Endothelial cell of umbilical vein (primary cell): ENCODE results near the gene PTN. TPM values are rescaled to one million over a fixed set of nuclear protein-coding genes. Genes with fewer than 3 reads are reported as not detected.

ENCODE experiments used
- BruUV-seq: library from RNA; stranded (reverse); fragments of 400-500 nt; replicated peaks from 2 replicates; lab custom pipeline; 2021; lab: Mats Ljungman, UMichigan
- CTCF ChIA-PET: fragments of 300-600, 350-600 bp; sonication (Branson Sonifier 250); formaldehyde crosslinking; loops from one replicate; lab custom pipeline; 2021; ENCODE audit warnings: antibody characterized with exemption, inconsistent platforms; lab: Charles Lee
- POLR2A ChIA-PET: fragments of 300-600, 350-600 bp; sonication (Branson Sonifier 250); formaldehyde crosslinking; loops from one replicate; lab custom pipeline; 2021; ENCODE audit warnings: antibody characterized with exemption, inconsistent platforms; lab: Charles Lee
- DNase-seq: peaks from one replicate; pipeline ENCODE4 v3.0.0-alpha.2; 2011; ENCODE audit warnings: low read depth, low spot score
- FAIRE-seq: peaks from 2 replicates; lab custom pipeline; 2011; peaks lifted over from hg19 to GRCh38; lab: Jason Lieb, UNC
- H2AFZ ChIP-seq: 2 replicates; pipeline ENCODE4 v1.6.0; 2012; ENCODE audit warnings: low read depth, low read length, control low read depth, inconsistent platforms
- H3K27ac ChIP-seq: 2 replicates; pipeline ENCODE4 v1.5.1; 2011; ENCODE audit warnings: low read depth, mild to moderate bottlenecking, control low read depth, low read length, moderate library complexity; ENCODE audit not compliant: insufficient read depth
- H3K27me3 ChIP-seq, 2 experiments: 2 replicates each; pipeline versions ENCODE4 v1.6.0 to v1.6.1; 2011; ENCODE audit warnings: low read length in 2 of 2, mixed read lengths in 1 of 2; ENCODE audit not compliant: control insufficient read depth in 2 of 2, insufficient read depth in 2 of 2
- H3K36me3 ChIP-seq, 2 experiments: 2 replicates in 1 of 2; 3 replicates in 1 of 2; pipeline ENCODE4 v1.5.1; 2011; ENCODE audit warnings: low read length in 2 of 2, mild to moderate bottlenecking in 1 of 2, moderate library complexity in 1 of 2; ENCODE audit not compliant: control insufficient read depth in 2 of 2, insufficient read depth in 2 of 2; ENCODE audit errors: extremely low read depth in 1 of 2
- H3K4me1 ChIP-seq: 3 replicates; pipeline ENCODE4 v1.5.1; 2011; ENCODE audit warnings: mild to moderate bottlenecking, low read length; ENCODE audit not compliant: control insufficient read depth, insufficient read depth; ENCODE audit errors: extremely low read depth
- H3K4me2 ChIP-seq: 2 replicates; pipeline ENCODE4 v1.6.1; 2011; ENCODE audit warnings: low read length, control low read depth, mixed read lengths; ENCODE audit not compliant: insufficient read depth
- H3K4me3 ChIP-seq, 3 experiments: fragments of 200-600 bp in 1 of 3; sonication (generic), shearing (Covaris generic) in 1 of 3; replicated peaks in 1 of 3; 2 replicates each; pipeline ENCODE4 v1.5.1; 2011 to 2016; ENCODE audit warnings: control low read depth in 3 of 3, low read length in 3 of 3, mild to moderate bottlenecking in 2 of 3, inconsistent platforms in 1 of 3, low read depth in 1 of 3, moderate library complexity in 1 of 3; ENCODE audit not compliant: insufficient read depth in 1 of 3
- H3K79me2 ChIP-seq: 2 replicates; pipeline ENCODE4 v1.6.0; 2012; ENCODE audit warnings: low read length, inconsistent platforms; ENCODE audit not compliant: control insufficient read depth, insufficient read depth
- H3K9ac ChIP-seq: replicated peaks from 2 replicates; pipeline ENCODE3; 2011; ENCODE audit warnings: low read length, control low read depth; ENCODE audit not compliant: insufficient read depth; ENCODE audit errors: extremely low read depth
- H3K9me1 ChIP-seq: replicated peaks from 3 replicates; pipeline ENCODE4 v1.6.0; 2011; ENCODE audit warnings: mild to moderate bottlenecking, low read length; ENCODE audit not compliant: control insufficient read depth, insufficient read depth; ENCODE audit errors: extremely low read depth
- H3K9me3 ChIP-seq: replicated peaks from 2 replicates; pipeline ENCODE4 v1.5.1; 2012; ENCODE audit warnings: low read length, inconsistent platforms; ENCODE audit not compliant: control insufficient read depth, insufficient read depth
- H4K20me1 ChIP-seq: replicated peaks from 2 replicates; pipeline ENCODE3; 2011; ENCODE audit warnings: mild to moderate bottlenecking, low read length; ENCODE audit not compliant: control insufficient read depth, insufficient read depth; ENCODE audit errors: extremely low read depth
- FOS ChIP-seq: IDR thresholded peaks from 2 replicates; pipeline ENCODE4 v1.6.1; 2011; ENCODE audit warnings: mild to moderate bottlenecking, low read length, moderate library complexity, borderline replicate concordance; ENCODE audit not compliant: insufficient read depth
- GATA2 ChIP-seq: IDR thresholded peaks from 2 replicates; pipeline ENCODE4 v1.7.0; 2011; ENCODE audit warnings: low read depth, mild to moderate bottlenecking, moderate library complexity, mixed read lengths, low read length; ENCODE audit not compliant: insufficient read length, insufficient read depth
- JUN ChIP-seq: IDR thresholded peaks from 2 replicates; pipeline ENCODE4 v1.6.1; 2011; ENCODE audit warnings: borderline replicate concordance, low read depth; ENCODE audit not compliant: insufficient read length, insufficient read depth
- MYC ChIP-seq: IDR thresholded peaks from one replicate; pipeline ENCODE4 v1.6.1; 2011; ENCODE audit warnings: mild to moderate bottlenecking, low read depth, low read length
- POLR2A ChIP-seq: IDR thresholded peaks from 2 replicates; pipeline ENCODE4 v1.6.1; 2012; ENCODE audit warnings: low read depth, mild to moderate bottlenecking, control low read depth, low read length
- POLR2AphosphoS5 ChIP-seq: IDR thresholded peaks from 2 replicates; pipeline ENCODE4 v1.6.1; 2012; ENCODE audit warnings: low read depth, mild to moderate bottlenecking, control low read depth, low read length, moderate library complexity; ENCODE audit not compliant: insufficient read depth
- dilution Hi-C: fragments of 300-500 bp; cut with MboI; formaldehyde crosslinking; loops from one replicate; pipeline ENCODE4 v1.15.0; 2019; ENCODE audit warnings: low sequenced_read_pairs; ENCODE audit not compliant: extremely low pct_ligation_motif_present
- intact Hi-C: fragments of 100-400 bp; cut with micrococcal nuclease; formaldehyde crosslinking; loops from one replicate; pipeline ENCODE4 v1.10.0; 2022
- polyA plus RNA-seq, 4 experiments: library from polyadenylated mRNA; depleted of rRNA in 3 of 4; stranded (reverse) in 3 of 4; unstranded in 1 of 4; fragments of >200 nt; gene quantifications; 2 replicates each; pipeline versions ENCODE4 v1.2.1 to v1.2.3, GENCODE V29; 2011 to 2012; ENCODE audit warnings: missing spikeins in 1 of 4
- total RNA-seq: library from RNA; stranded (reverse); gene quantifications from 2 replicates; pipeline ENCODE4 v1.2.3, GENCODE V29; 2021
- TF ChIP-seq, protein P1 (sequence below): IDR thresholded peaks from 2 replicates; pipeline ENCODE4 v1.6.1; 2011; ENCODE audit not compliant: insufficient read depth, insufficient read length

The PTN gene
- total and polyA plus RNA-seq, 2 donors (not counting 3 experiments of a cell fraction or from before 2014, with no cell fraction given): 0.07 TPM; not detected in 1

DNA sequence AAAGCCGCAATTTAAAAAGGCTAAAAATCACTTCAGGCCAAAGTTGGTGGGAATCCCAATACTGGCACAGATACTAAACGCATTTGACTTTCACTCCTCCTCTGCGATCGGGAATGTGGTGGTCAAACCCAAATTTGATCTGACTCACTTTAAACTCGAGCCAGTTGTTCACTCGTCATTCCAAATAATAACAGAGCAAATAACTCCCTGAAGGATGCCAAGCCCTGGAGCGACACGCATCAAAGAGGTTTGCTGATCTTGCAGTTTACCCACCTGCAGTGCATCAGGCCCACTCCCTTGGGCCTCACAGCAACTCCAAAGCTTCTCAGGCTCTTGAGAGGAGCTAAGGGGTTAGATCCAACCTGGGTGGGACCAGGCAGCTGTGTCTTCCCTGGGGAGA is 12.2 kb downstream of the PTN start:
- Histone ChIP-seq H3K9ac (no peak overlapping the region), H4K20me1 (no peaks in the 10 kb centered on the region), H3K9me3 (no peaks in the 10 kb centered on the region), H2AFZ (no peak overlapping the region), H3K4me3 (no peak overlapping the region), H3K79me2 (no peaks in the 10 kb centered on the region), H3K4me1 (no peaks in the 10 kb centered on the region), H3K27me3 (no peaks in the 10 kb centered on the region), H3K27ac (no peak overlapping the region), H3K4me2 (no peak overlapping the region), H3K9me1 (no peaks in the 10 kb centered on the region), H3K36me3 (no peaks in the 10 kb centered on the region)
- intact Hi-C loops: no loop called here
- TF ChIP-seq POLR2A (no peak), POLR2AphosphoS5 (no peak)
- no TSS peak for BruUV-seq
- DNase-seq: no peak
- ChIA-PET CTCF (no interaction called here), POLR2A (no interaction called here)
- dilution Hi-C loops: no loop called here
- no peak for FAIRE-seq

GRCh38 chr7:137329411-137329810 is 14.1 kb downstream of the PTN start:
- FAIRE-seq (no peak), DNase-seq (no peak)
- Histone ChIP-seq H3K4me2 (no peak overlapping the region), H3K27ac (no peak overlapping the region), H2AFZ (no peak overlapping the region), H3K4me1 (no peaks in the 10 kb centered on the region), H3K9me1 (no peaks in the 10 kb centered on the region), H3K27me3 (no peaks in the 10 kb centered on the region), H3K36me3 (no peaks in the 10 kb centered on the region), H3K79me2 (no peaks in the 10 kb centered on the region), H3K9me3 (no peaks in the 10 kb centered on the region), H3K4me3 (no peak overlapping the region), H3K9ac (no peak overlapping the region), H4K20me1 (no peaks in the 10 kb centered on the region)
- dilution Hi-C loops: no loop called here
- BruUV-seq: no TSS peak
- ChIA-PET CTCF (no interaction called here), POLR2A (no interaction called here)
- intact Hi-C loops: no loop called here
- no peak for TF ChIP-seq POLR2A
- no peak for TF ChIP-seq FOS
- TF ChIP-seq, protein P1, sequence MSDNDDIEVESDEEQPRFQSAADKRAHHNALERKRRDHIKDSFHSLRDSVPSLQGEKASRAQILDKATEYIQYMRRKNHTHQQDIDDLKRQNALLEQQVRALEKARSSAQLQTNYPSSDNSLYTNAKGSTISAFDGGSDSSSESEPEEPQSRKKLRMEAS: no peak
- TF ChIP-seq MYC: no peak
- no peak for TF ChIP-seq POLR2AphosphoS5
- TF ChIP-seq GATA2: no peak
- no peak for TF ChIP-seq JUN
